GM21723 (cell line): ENCODE data around the gene IGFN1.
"Not testable (repeated sequence)": the region's sequence is repeated elsewhere in the genome, so short reads cannot be mapped to it uniquely, and the experiment has no call there.

Experiments
- ATAC-seq: cut with Tn5 transposase; IDR thresholded peaks from one replicate; pipeline ENCODE4 v1.9.1; 2021; ENCODE audit warnings: mild to moderate bottlenecking, moderate library complexity; ENCODE audit not compliant: unreplicated experiment

The IGFN1 gene

GRCh38 chr1:201163036-201163435 is 27.6 kb upstream of the IGFN1 start:
- not testable (repeated sequence) for ATAC-seq

- no peak for ATAC-seq
Measured at GRCh38 chr1:201163707-201164106, 26.9 kb upstream of the IGFN1 start.

GRCh38 chr1:201164645-201165044 is 26.0 kb upstream of the IGFN1 start:
- no peak for ATAC-seq

GRCh38 chr1:201167041-201167991 is 23.3 kb upstream of the IGFN1 start:
- ATAC-seq = no peak

GRCh38 chr1:201169203-201169602 is 21.4 kb upstream of the IGFN1 start:
- ATAC-seq = no peak

GRCh38 chr1:201169971-201170532 is 20.6 kb upstream of the IGFN1 start:
- no peak for ATAC-seq

GRCh38 chr1:201170533-201171062 is 20.0 kb upstream of the IGFN1 start:
- peak; percentile 97 for ATAC-seq

GRCh38 chr1:201171063-201172036 is 19.3 kb upstream of the IGFN1 start:
- peak; percentile 51 for ATAC-seq

GRCh38 chr1:201172326-201172725 is 18.3 kb upstream of the IGFN1 start:
- ATAC-seq = no peak

GRCh38 chr1:201172999-201173610 is 17.5 kb upstream of the IGFN1 start:
- no peak for ATAC-seq

- no peak for ATAC-seq
Measured at GRCh38 chr1:201173736-201174135, 16.9 kb upstream of the IGFN1 start.

GRCh38 chr1:201175820-201176500 is 14.7 kb upstream of the IGFN1 start:
- ATAC-seq = no peak

GRCh38 chr1:201176940-201177339 is 13.7 kb upstream of the IGFN1 start:
- ATAC-seq = no peak

GRCh38 chr1:201178718-201179117 is 11.9 kb upstream of the IGFN1 start:
- ATAC-seq = no peak

GRCh38 chr1:201180141-201180540 is 10.5 kb upstream of the IGFN1 start:
- ATAC-seq = no peak

GRCh38 chr1:201180901-201181300 is 9.7 kb upstream of the IGFN1 start:
- no peak for ATAC-seq

GRCh38 chr1:201181323-201181722 is 9.3 kb upstream of the IGFN1 start:
- no peak for ATAC-seq

- ATAC-seq = no peak
Measured at GRCh38 chr1:201181726-201182125, 8.9 kb upstream of the IGFN1 start.

- no peak for ATAC-seq
Measured at GRCh38 chr1:201183209-201183608, 7.4 kb upstream of the IGFN1 start.

GRCh38 chr1:201183753-201184152 is 6.9 kb upstream of the IGFN1 start:
- ATAC-seq = no peak
